Body of pancreas (tissue), 4 donors: ENCODE data around the gene CPOX. TPM values are rescaled to one million over a fixed set of nuclear protein-coding genes. Genes with fewer than 3 reads are reported as not detected.

Experiments used
- ATAC-seq: fragments of 150-250 bp; one replicate; pipeline ENCODE4 v1.9.1; 2016
- DNase-seq, 4 donors: peaks; one replicate each; pipeline ENCODE4 v3.0.0-alpha.2; 2019
- H3K27ac ChIP-seq, 4 donors: fragments of 200-600 bp; sonication (generic); 1 replicate in 3 of 4; 2 replicates in 1 of 4; pipeline versions ENCODE4 v1.5.1 to v1.6.1; 2016 to 2019; ENCODE audit warnings: mild to moderate bottlenecking in 1 of 4, mixed read lengths in 1 of 4, moderate library complexity in 1 of 4
- H3K27me3 ChIP-seq, 2 donors: fragments of 200-600 bp; sonication (generic); one replicate each; pipeline ENCODE4 v1.6.0; 2016; ENCODE audit warnings: mild to moderate bottlenecking in 1 of 2
- H3K36me3 ChIP-seq, 2 donors: fragments of 200-600 bp; sonication (generic); replicated peaks in 1 of 2; 2 replicates each; pipeline ENCODE4 v1.5.1; 2016; ENCODE audit warnings: low read depth in 2 of 2; ENCODE audit not compliant: insufficient read depth in 1 of 2
- H3K4me1 ChIP-seq: fragments of 200-600 bp; sonication (generic); one replicate; pipeline ENCODE4 v1.6.0; 2016
- H3K4me3 ChIP-seq, 2 donors: fragments of 200-600 bp; sonication (generic); 1 replicate in 1 of 2; 2 replicates in 1 of 2; pipeline ENCODE4 v1.5.1; 2016 to 2019
- H3K9me3 ChIP-seq, 3 donors: fragments of 200-600 bp; sonication (generic); 1 replicate in 2 of 3; 2 replicates in 1 of 3; pipeline ENCODE4 v1.5.1; 2016
- CTCF ChIP-seq, 7 experiments: fragments of 450-650 bp in 4 of 7; fragments of 200-600 bp in 3 of 7; sonication (generic) in 3 of 7; IDR thresholded peaks; one replicate each; pipeline ENCODE4 v1.5.1; 2016 to 2019; ENCODE audit warnings: antibody characterized with exemption in 7 of 7
- POLR2A ChIP-seq, 3 donors: fragments of 450-650 bp; IDR thresholded peaks; one replicate each; pipeline ENCODE4 v1.6.1; 2016; ENCODE audit warnings: antibody characterized with exemption in 3 of 3, mild to moderate bottlenecking in 2 of 3
- WGBS, 2 donors: methylation state at CpG; one replicate each; pipeline ENCODE4 v1.1.5; 2017; 5-methylcytosine and 5-hydroxymethylcytosine counted together
- intact Hi-C: fragments of 100-400 bp; cut with DNase I; formaldehyde crosslinking; loops from one replicate; pipeline ENCODE4 v1.15.1; 2023
- total RNA-seq, 2 donors: library from RNA; depleted of rRNA; stranded (reverse); fragments of >200 nt; gene quantifications; one replicate each; pipeline ENCODE4 v1.1.0, GENCODE V29; 2016

The CPOX gene
- total RNA-seq, 2 donors from 2014 or later = 14.8 to 25.4 TPM

- H3K27me3 ChIP-seq = no peaks in the 10 kb centered on the region
- H3K4me3 ChIP-seq = no peak overlapping the region
- TF ChIP-seq CTCF (IDR thresholded peaks at IDR 0.05) = peak; percentile 50 to 76 (median 62)
- no peak for TF ChIP-seq POLR2A (IDR thresholded peaks at IDR 0.05)
- DNase-seq (no peak), ATAC-seq (no peak)
- 0% methylated on average over 1 of the region's 1 CpG for WGBS, 2 donors
- no peak overlapping the region for H3K27ac ChIP-seq
- peaks cover 8% of the 10 kb centered on the region for H3K4me1 ChIP-seq
- H3K9me3 ChIP-seq = no peaks in the 10 kb centered on the region
- no peaks in the 10 kb centered on the region for H3K36me3 ChIP-seq
- intact Hi-C loops = no loop called here
These were observed 3.4 kb upstream of the CPOX start for GRCh38 chr3:98596541-98597500.

GRCh38 chr3:98596087-98596486, 2.7 kb upstream of the CPOX start:
- ATAC-seq = no peak
- no peak for DNase-seq
- TF ChIP-seq CTCF (IDR thresholded peaks at IDR 0.05) (no peak), POLR2A (IDR thresholded peaks at IDR 0.05) (no peak)
- Histone ChIP-seq H3K27me3 (no peaks in the 10 kb centered on the region), H3K4me1 (peaks cover 8% of the 10 kb centered on the region), H3K9me3 (no peaks in the 10 kb centered on the region), H3K36me3 (no peaks in the 10 kb centered on the region), H3K4me3 (no peak overlapping the region), H3K27ac (no peak overlapping the region)
- intact Hi-C loops = no loop called here

GRCh38 chr3:98594628-98595324, 1.4 kb upstream of the CPOX start:
- WGBS, 2 donors = 75 to 76% methylated on average over 5 of the region's 5 CpGs
- intact Hi-C loops = no loop called here

GRCh38 chr3:98592345-98592935, 971 bp downstream of the CPOX start:
- WGBS, 2 donors = 19 to 24% methylated on average over 11 of the region's 11 CpGs
- H3K36me3 ChIP-seq = peaks cover 0 to 3% of the 10 kb centered on the region in 2 donors
- H3K9me3 ChIP-seq = no peaks in the 10 kb centered on the region
- TF ChIP-seq POLR2A (IDR thresholded peaks at IDR 0.05) (no peak), CTCF (IDR thresholded peaks at IDR 0.05) (no peak)
- peak overlapping the region in 1 of 4 donors; percentile 58 for H3K27ac ChIP-seq
- H3K4me1 ChIP-seq = peaks cover 8% of the 10 kb centered on the region
- intact Hi-C loops = no loop called here
- H3K27me3 ChIP-seq = no peaks in the 10 kb centered on the region
- H3K4me3 ChIP-seq = peak overlapping the region; percentile 44 to 77
- ATAC-seq (no peak), DNase-seq (no peak)

More at GRCh38 chr3:98594628-98595324, 1.4 kb upstream of the CPOX start:
- Histone ChIP-seq H3K27me3 (no peaks in the 10 kb centered on the region), H3K9me3 (no peaks in the 10 kb centered on the region), H3K4me1 (peaks cover 8% of the 10 kb centered on the region), H3K4me3 (no peak overlapping the region), H3K36me3 (peaks cover 0 to 3% of the 10 kb centered on the region in 2 donors), H3K27ac (no peak overlapping the region)
- TF ChIP-seq CTCF (IDR thresholded peaks at IDR 0.05) (no peak), POLR2A (IDR thresholded peaks at IDR 0.05) (no peak)
- DNase-seq = no peak
- ATAC-seq = no peak
